Adipocyte (in vitro differentiated cells): ENCODE measurements around the gene ZMPSTE24.

Experiments
- DNase-seq: peaks from one replicate; pipeline ENCODE4 v3.0.0-alpha.2; 2015; ENCODE audit warnings: low read depth
- H3K27me3 ChIP-seq: replicated peaks from 2 replicates; pipeline ENCODE4 v1.7.0; 2013; ENCODE audit warnings: mild to moderate bottlenecking, low read length, moderate library complexity; ENCODE audit not compliant: control insufficient read depth, insufficient read depth
- H3K36me3 ChIP-seq: 2 replicates; pipeline ENCODE4 v1.7.0; 2013; ENCODE audit warnings: low read length, mild to moderate bottlenecking, moderate library complexity; ENCODE audit not compliant: control insufficient read depth, insufficient read depth, severe bottlenecking
- H3K4me1 ChIP-seq: 2 replicates; pipeline ENCODE4 v1.7.0; 2013; ENCODE audit warnings: mild to moderate bottlenecking, low read length, moderate library complexity; ENCODE audit not compliant: control insufficient read depth, insufficient read depth
- H3K4me3 ChIP-seq: 2 replicates; pipeline ENCODE4 v1.7.0; 2013; ENCODE audit warnings: mild to moderate bottlenecking, low read length, moderate library complexity
- H3K9ac ChIP-seq: 2 replicates; pipeline ENCODE4 v1.7.0; 2013; ENCODE audit warnings: mild to moderate bottlenecking, low read length, moderate library complexity
- H3K9me3 ChIP-seq: 2 replicates; pipeline ENCODE4 v1.7.0; 2013; ENCODE audit warnings: mild to moderate bottlenecking, low read length, moderate library complexity; ENCODE audit not compliant: control insufficient read depth

The ZMPSTE24 gene

GRCh38 chr1:40305871-40306270 is 47.8 kb downstream of the ZMPSTE24 start:
- Histone ChIP-seq H3K4me3 (no peak overlapping the region), H3K9me3 (no peaks in the 10 kb centered on the region), H3K9ac (no peak overlapping the region), H3K27me3 (peaks cover 28% of the 10 kb centered on the region), H3K36me3 (no peaks in the 10 kb centered on the region), H3K4me1 (peaks cover 4% of the 10 kb centered on the region)
- DNase-seq = no peak

- H3K27me3 ChIP-seq = peaks cover 25% of the 10 kb centered on the region
- peaks cover 4% of the 10 kb centered on the region for H3K4me1 ChIP-seq
- no peak overlapping the region for H3K4me3 ChIP-seq
- DNase-seq = no peak
- no peak overlapping the region for H3K9ac ChIP-seq
- no peaks in the 10 kb centered on the region for H3K9me3 ChIP-seq
- H3K36me3 ChIP-seq = no peaks in the 10 kb centered on the region
These were observed 48.3 kb downstream of the ZMPSTE24 start for GRCh38 chr1:40306296-40306695.

- Histone ChIP-seq H3K27me3 (peaks cover 17% of the 10 kb centered on the region), H3K9ac (no peak overlapping the region), H3K9me3 (no peaks in the 10 kb centered on the region), H3K4me3 (no peak overlapping the region), H3K36me3 (no peaks in the 10 kb centered on the region), H3K4me1 (peaks cover 4% of the 10 kb centered on the region)
- no peak for DNase-seq
These were observed 49.1 kb downstream of the ZMPSTE24 start for GRCh38 chr1:40307186-40307585.

GRCh38 chr1:40308036-40308727 is 50.1 kb downstream of the ZMPSTE24 start:
- Histone ChIP-seq H3K4me3 (no peak overlapping the region), H3K4me1 (peaks cover 9% of the 10 kb centered on the region), H3K9me3 (no peaks in the 10 kb centered on the region), H3K36me3 (no peaks in the 10 kb centered on the region), H3K9ac (no peak overlapping the region), H3K27me3 (peaks cover 11% of the 10 kb centered on the region)
- no peak for DNase-seq

- H3K4me3 ChIP-seq = no peak overlapping the region
- H3K27me3 ChIP-seq = peaks cover 2% of the 10 kb centered on the region
- H3K4me1 ChIP-seq = peaks cover 23% of the 10 kb centered on the region
- no peak for DNase-seq
- H3K9me3 ChIP-seq = no peaks in the 10 kb centered on the region
- H3K36me3 ChIP-seq = no peaks in the 10 kb centered on the region
- H3K9ac ChIP-seq = no peak overlapping the region
These were observed 51.5 kb downstream of the ZMPSTE24 start for GRCh38 chr1:40309374-40310128.

- no peaks in the 10 kb centered on the region for H3K36me3 ChIP-seq
- DNase-seq = no peak
- no peaks in the 10 kb centered on the region for H3K9me3 ChIP-seq
- no peaks in the 10 kb centered on the region for H3K27me3 ChIP-seq
- peaks cover 28% of the 10 kb centered on the region for H3K4me1 ChIP-seq
- H3K4me3 ChIP-seq = no peak overlapping the region
- no peak overlapping the region for H3K9ac ChIP-seq
These were observed 52.1 kb downstream of the ZMPSTE24 start for GRCh38 chr1:40310129-40310461.

GRCh38 chr1:40310983-40311642 is 53.1 kb downstream of the ZMPSTE24 start:
- H3K4me3 ChIP-seq = no peak overlapping the region
- peaks cover 36% of the 10 kb centered on the region for H3K4me1 ChIP-seq
- H3K36me3 ChIP-seq = no peaks in the 10 kb centered on the region
- no peak overlapping the region for H3K9ac ChIP-seq
- H3K9me3 ChIP-seq = no peaks in the 10 kb centered on the region
- DNase-seq = no peak
- peaks cover 6% of the 10 kb centered on the region for H3K27me3 ChIP-seq

GRCh38 chr1:40311692-40312091 is 53.7 kb downstream of the ZMPSTE24 start:
- no peak for DNase-seq
- H3K4me1 ChIP-seq = peaks cover 40% of the 10 kb centered on the region
- H3K27me3 ChIP-seq = peaks cover 10% of the 10 kb centered on the region
- H3K4me3 ChIP-seq = no peak overlapping the region
- H3K9ac ChIP-seq = no peak overlapping the region
- H3K36me3 ChIP-seq = no peaks in the 10 kb centered on the region
- H3K9me3 ChIP-seq = no peaks in the 10 kb centered on the region

GRCh38 chr1:40312238-40313205 is 54.5 kb downstream of the ZMPSTE24 start:
- no peak for DNase-seq
- Histone ChIP-seq H3K9ac (no peak overlapping the region), H3K36me3 (no peaks in the 10 kb centered on the region), H3K4me3 (no peak overlapping the region), H3K9me3 (no peaks in the 10 kb centered on the region), H3K27me3 (peaks cover 13% of the 10 kb centered on the region), H3K4me1 (peaks cover 40% of the 10 kb centered on the region)

- no peak overlapping the region for H3K4me3 ChIP-seq
- no peak for DNase-seq
These were observed 55.4 kb downstream of the ZMPSTE24 start for GRCh38 chr1:40313329-40313957.

More at GRCh38 chr1:40313329-40313957, 55.4 kb downstream of the ZMPSTE24 start:
- H3K9me3 ChIP-seq = no peaks in the 10 kb centered on the region
- no peak overlapping the region for H3K9ac ChIP-seq
- peaks cover 35% of the 10 kb centered on the region for H3K4me1 ChIP-seq
- peaks cover 13% of the 10 kb centered on the region for H3K27me3 ChIP-seq
- H3K36me3 ChIP-seq = no peaks in the 10 kb centered on the region
